GM12878 (cell line): ENCODE results near the gene LIPE. TPM values are rescaled to one million over a fixed set of nuclear protein-coding genes. Genes with fewer than 3 reads are reported as not detected.

Experiments
- ATAC-seq: fragments of 200-7000 bp; cut with Tn5 transposase; 3 replicates; pipeline ENCODE4 v1.9.1; 2020; ENCODE audit warnings: mild to moderate bottlenecking, moderate library complexity
- BruUV-seq: library from RNA; stranded (reverse); fragments of 400-500 nt; replicated peaks from 2 replicates; lab custom pipeline; 2021; lab: Mats Ljungman, UMichigan
- CTCF ChIA-PET: fragments of 300-600 bp; sonication (Branson Sonifier 250); formaldehyde crosslinking; extraction: SDS; loops from one replicate; lab custom pipeline; 2021; ENCODE audit warnings: inconsistent platforms; lab: Yijun Ruan, JAX
- POLR2A ChIA-PET: fragments of 350-600 bp; formaldehyde crosslinking; extraction: SDS; loops from one replicate; lab custom pipeline; 2021; ENCODE audit warnings: inconsistent platforms; lab: Charles Lee
- RAD21 ChIA-PET: fragments of 300-600 bp; sonication (Branson Sonifier 250); formaldehyde crosslinking; loops from one replicate; lab custom pipeline; 2023; ENCODE audit warnings: antibody characterized with exemption; ENCODE audit not compliant: unreplicated experiment; lab: Charles Lee
- SMC1A ChIA-PET: fragments of 300-600 bp; sonication (Branson Sonifier 250); formaldehyde crosslinking; loops from one replicate; lab custom pipeline; 2023; ENCODE audit not compliant: unreplicated experiment, uncharacterized antibody; lab: Charles Lee
- DNase-seq: peaks from one replicate; pipeline ENCODE4 v3.0.0-alpha.2; 2011; ENCODE audit warnings: low read depth, low spot score
- FAIRE-seq: peaks from 3 replicates; lab custom pipeline; 2011; peaks lifted over from hg19 to GRCh38; lab: Jason Lieb, UNC
- H2AFZ ChIP-seq: 2 replicates; pipeline ENCODE4 v1.6.0; 2011; ENCODE audit warnings: low read depth, low read length, control low read depth; ENCODE audit not compliant: control insufficient read depth
- H3K27ac ChIP-seq: 2 replicates; pipeline ENCODE4 v1.5.1; 2011; ENCODE audit warnings: control low read depth; ENCODE audit not compliant: control insufficient read depth, insufficient read depth
- H3K27me3 ChIP-seq, 2 experiments: replicated peaks in 1 of 2; 2 replicates each; pipeline versions ENCODE4 v1.6.0 to v1.6.1; 2011; ENCODE audit warnings: low read length in 1 of 2; ENCODE audit not compliant: control insufficient read depth in 2 of 2, insufficient read depth in 2 of 2
- H3K36me3 ChIP-seq, 2 experiments: 2 replicates each; pipeline ENCODE4 v1.5.1; 2011; ENCODE audit warnings: low read length in 1 of 2; ENCODE audit not compliant: control insufficient read depth in 2 of 2, insufficient read depth in 2 of 2
- H3K4me1 ChIP-seq: 2 replicates; pipeline ENCODE4 v1.6.1; 2011; ENCODE audit warnings: mild to moderate bottlenecking, low read length, moderate library complexity, mixed read lengths; ENCODE audit not compliant: control insufficient read depth, insufficient read depth
- H3K4me2 ChIP-seq: 2 replicates; pipeline ENCODE4 v1.6.0; 2011; ENCODE audit warnings: control low read depth; ENCODE audit not compliant: control insufficient read depth, insufficient read depth
- H3K4me3 ChIP-seq: fragments of 200-600 bp; sonication (generic); 2 replicates; pipeline ENCODE4 v1.5.1; 2016
- H3K79me2 ChIP-seq: 2 replicates; pipeline ENCODE4 v1.6.0; 2011; ENCODE audit warnings: low read length; ENCODE audit not compliant: control insufficient read depth, insufficient read depth
- H3K9ac ChIP-seq: 2 replicates; pipeline ENCODE4 v1.8.0; 2011; ENCODE audit warnings: low read length, control low read depth, mixed read lengths; ENCODE audit not compliant: control insufficient read depth, insufficient read depth
- H3K9me3 ChIP-seq: replicated peaks from 3 replicates; pipeline ENCODE4 v1.5.1; 2011; ENCODE audit warnings: mild to moderate bottlenecking, low read length; ENCODE audit not compliant: control insufficient read depth, insufficient read depth
- H4K20me1 ChIP-seq: 2 replicates; pipeline ENCODE4 v1.6.0; 2011; ENCODE audit not compliant: control insufficient read depth, insufficient read depth
- BRCA1 ChIP-seq: IDR thresholded peaks from 2 replicates; pipeline ENCODE4 v1.6.1; 2011; ENCODE audit warnings: low read depth, low read length, improper control_type of control experiment
- CBX3 ChIP-seq: fragments of 200-600 bp; sonication (generic); IDR thresholded peaks from 2 replicates; pipeline ENCODE4 v1.6.1; 2016; ENCODE audit warnings: low read depth, borderline replicate concordance
- CHD2 ChIP-seq: IDR thresholded peaks from 2 replicates; pipeline ENCODE4 v1.6.1; 2011; ENCODE audit warnings: low read depth, low read length, improper control_type of control experiment, borderline replicate concordance
- FOXM1 ChIP-seq: IDR thresholded peaks from 2 replicates; pipeline ENCODE4 v1.6.1; 2012; ENCODE audit warnings: low read depth, mild to moderate bottlenecking, inconsistent platforms, low read length, moderate library complexity
- IKZF2 ChIP-seq, 2 experiments: fragments of 450-650 bp; IDR thresholded peaks; 2 replicates each; pipeline ENCODE4 v1.6.1; 2017; ENCODE audit warnings: mild to moderate bottlenecking in 2 of 2, moderate library complexity in 2 of 2
- NR2C2 ChIP-seq: IDR thresholded peaks from 2 replicates; pipeline ENCODE4 v1.6.1; 2011; ENCODE audit warnings: borderline replicate concordance, low read depth; ENCODE audit not compliant: control insufficient read depth, insufficient read length
- PRDM15 ChIP-seq: fragments of 450-650 bp; formaldehyde crosslinking; IDR thresholded peaks from 2 replicates; pipeline ENCODE4 v1.4.0; 2020; ENCODE audit warnings: mild to moderate bottlenecking, moderate library complexity
- RAD21 ChIP-seq: IDR thresholded peaks from 2 replicates; pipeline ENCODE4 v1.6.1; 2011; ENCODE audit warnings: mild to moderate bottlenecking, low read depth, low read length, moderate library complexity; ENCODE audit not compliant: insufficient read depth
- ZNF207 ChIP-seq: fragments of 450-650 bp; IDR thresholded peaks from 2 replicates; pipeline ENCODE4 v1.6.1; 2014; ENCODE audit warnings: antibody characterized with exemption, mild to moderate bottlenecking, borderline replicate concordance
- ZZZ3 ChIP-seq: IDR thresholded peaks from 2 replicates; pipeline ENCODE4 v1.6.1; 2011; ENCODE audit warnings: low read depth; ENCODE audit not compliant: control insufficient read depth, insufficient read length
- WGBS: methylation state at CpG from one replicate; pipeline ENCODE4 v1.1.6; 2016; ENCODE audit warnings: low lambda C conversion rate; ENCODE audit not compliant: insufficient replicate concordance, insufficient coverage; ENCODE audit errors: missing lambda C conversion rate; 5-methylcytosine and 5-hydroxymethylcytosine counted together
- in situ Hi-C: fragments of 300-500 bp; cut with MboI; formaldehyde crosslinking; loops from 9 replicates; pipeline ENCODE4 v1.14.3; 2018; ENCODE audit warnings: mixed read lengths
- intact Hi-C: fragments of 100-400 bp; cut with micrococcal nuclease; formaldehyde crosslinking; loops from one replicate; pipeline ENCODE4 v1.14.2; 2022; ENCODE audit not compliant: unreplicated experiment
- polyA plus RNA-seq, 11 experiments: library from polyadenylated mRNA; depleted of rRNA in 4 of 11; unstranded in 6 of 11; stranded (reverse) in 5 of 11; fragments of >200 nt; fragmentation: Nextera tagmentation in 4 of 11; fragmentation: Illumina TruSeq in 1 of 11; extraction: Ambion mirVana in 4 of 11; extraction: Trizol in 1 of 11; gene quantifications; 1 replicate in 1 of 11; 2 replicates in 10 of 11; pipeline versions ENCODE4 v1.2.1 to v1.2.3, GENCODE V29; 2011 to 2016; ENCODE audit warnings: inconsistent platforms in 2 of 11, missing spikeins in 2 of 11, low read depth in 1 of 11
- total RNA-seq, 4 experiments: library from RNA; depleted of rRNA in 3 of 4; stranded (reverse); fragments of >200 nt in 3 of 4; fragmentation: Illumina TruSeq in 1 of 4; extraction: Trizol in 1 of 4; gene quantifications; 2 replicates each; pipeline versions ENCODE4 v1.2.1 to v1.2.3, GENCODE V29; 2013 to 2021
- TF ChIP-seq, protein P1 (sequence below): fragments of 450-650 bp; IDR thresholded peaks from 2 replicates; pipeline ENCODE4 v1.6.1; 2016; ENCODE audit warnings: mild to moderate bottlenecking

Gene LIPE
- total and polyA plus RNA-seq, 10 of the 15 experiments (the other 5 are each of a cell fraction or from before 2014, with no cell fraction given) = 0.02 to 33.3 (median 9.5) TPM

DNA sequence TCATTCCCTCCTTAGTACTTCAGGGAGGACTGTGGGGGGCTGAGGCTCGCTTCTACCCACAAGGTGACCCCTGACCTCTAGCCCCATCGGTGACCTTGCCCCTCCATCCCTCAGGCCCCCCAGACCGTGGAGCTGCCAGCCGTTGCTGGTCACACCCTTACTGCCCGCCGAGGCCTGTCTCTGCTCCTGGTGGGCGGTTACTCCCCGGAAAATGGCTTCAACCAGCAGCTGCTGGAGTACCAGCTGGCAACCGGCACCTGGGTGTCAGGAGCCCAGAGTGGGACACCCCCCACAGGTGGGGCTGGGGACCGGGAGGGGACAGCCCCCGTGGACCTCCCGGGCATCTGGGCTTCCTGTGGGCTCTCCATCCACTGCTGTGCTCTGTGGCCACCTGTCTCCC is 69.9 kb downstream of the LIPE start:
- BruUV-seq = no TSS peak
- H4K20me1 ChIP-seq = no peaks in the 10 kb centered on the region
- SMC1A ChIA-PET = no interaction called here
- no peak overlapping the region for H3K4me2 ChIP-seq
- CTCF ChIA-PET = interaction anchor here (0.6 kb wide), 1 partner anchor 130 kb away, joined by 3 read pairs; no protein-coding TSS in a partner anchor
- intact Hi-C loops = no loop called here
- TF ChIP-seq ZNF207 (no peak), ZZZ3 (no peak), FOXM1 (no peak), RAD21 (no peak), NR2C2 (no peak), BRCA1 (no peak), CBX3 (no peak), IKZF2 (IDR thresholded peaks at IDR 0.05) (no peak), CHD2 (no peak), PRDM15 (CRISPR knock-in tag) (no peak)
- TF ChIP-seq, protein P1, sequence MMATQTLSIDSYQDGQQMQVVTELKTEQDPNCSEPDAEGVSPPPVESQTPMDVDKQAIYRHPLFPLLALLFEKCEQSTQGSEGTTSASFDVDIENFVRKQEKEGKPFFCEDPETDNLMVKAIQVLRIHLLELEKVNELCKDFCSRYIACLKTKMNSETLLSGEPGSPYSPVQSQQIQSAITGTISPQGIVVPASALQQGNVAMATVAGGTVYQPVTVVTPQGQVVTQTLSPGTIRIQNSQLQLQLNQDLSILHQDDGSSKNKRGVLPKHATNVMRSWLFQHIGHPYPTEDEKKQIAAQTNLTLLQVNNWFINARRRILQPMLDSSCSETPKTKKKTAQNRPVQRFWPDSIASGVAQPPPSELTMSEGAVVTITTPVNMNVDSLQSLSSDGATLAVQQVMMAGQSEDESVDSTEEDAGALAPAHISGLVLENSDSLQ = no peak
- TF ChIP-seq, all 136 proteins: peak for 0
- 81% methylated on average over 12 of the region's 12 CpGs for WGBS
- ATAC-seq = no peak
- ChIA-PET RAD21 (no interaction called here), POLR2A (no interaction called here)
- no peak overlapping the region for H3K27ac ChIP-seq
- H3K4me1 ChIP-seq = no peaks in the 10 kb centered on the region
- H3K79me2 ChIP-seq = no peaks in the 10 kb centered on the region
- no peak overlapping the region for H3K4me3 ChIP-seq
- H3K9ac ChIP-seq = no peak overlapping the region
- no peak for DNase-seq
- FAIRE-seq = no peak
- no peak overlapping the region for H2AFZ ChIP-seq
- H3K9me3 ChIP-seq = no peaks in the 10 kb centered on the region
- no peaks in the 10 kb centered on the region for H3K27me3 ChIP-seq
- H3K36me3 ChIP-seq = no peaks in the 10 kb centered on the region; a peak in 2 of 4 replicates
- in situ Hi-C loops = no loop called here
